GM12892 (cell line): ENCODE measurements around the gene EIF4A3.

Experiments used
- POLR2A ChIP-seq: IDR thresholded peaks from 2 replicates; pipeline ENCODE4 v1.6.1; 2011; ENCODE audit warnings: low read depth, low read length, control low read depth
- POLR2AphosphoS5 ChIP-seq: IDR thresholded peaks from 2 replicates; pipeline ENCODE4 v1.6.1; 2011; ENCODE audit warnings: low read depth, low read length, control low read depth
- TAF1 ChIP-seq: IDR thresholded peaks from 2 replicates; pipeline ENCODE4 v1.6.1; 2011; ENCODE audit warnings: low read depth, mild to moderate bottlenecking, control low read depth, low read length, borderline replicate concordance

- TF ChIP-seq POLR2AphosphoS5 (no peak), TAF1 (no peak), POLR2A (no peak)
Measured at GRCh38 chr17:80171681-80172080, 24.8 kb upstream of the EIF4A3 start.
